ENCODE results near the gene ZNF839.

The ZNF839 gene

GRCh38 chr14:102330806-102331205 is 11.3 kb downstream of the ZNF839 start:
- CTCF ChIA-PET: no interaction called here
- Histone ChIP-seq H3K36me3 (ENCODE audit: control insufficient read depth in 2 of 2, insufficient read depth in 1 of 2, low read length in 2 of 2) (peaks cover 33 to 48% of the 10 kb centered on the region in 2 experiments; a peak in 2 of 3 replicates), H3K9me3 (ENCODE audit: control insufficient read depth, insufficient read depth, low read depth, low read length) (no peaks in the 10 kb centered on the region), H3K4me1 (ENCODE audit: control insufficient read depth, insufficient read depth, low read length) (no peaks in the 10 kb centered on the region), H3K4me3 (ENCODE audit: low read depth, low read length) (no peak overlapping the region), H3K27ac (ENCODE audit: extremely low read depth, low read depth, low read length) (no peak overlapping the region)
- no peak for TF ChIP-seq ZNF155 (tag by site-specific recombination; IDR thresholded peaks at IDR 0.05)
- no peak for TF ChIP-seq SCRT1 (tag by site-specific recombination; IDR thresholded peaks at IDR 0.05; ENCODE audit: borderline replicate concordance)
- no peak for TF ChIP-seq PRDM2 (tag by site-specific recombination; IDR thresholded peaks at IDR 0.05; ENCODE audit: borderline replicate concordance)
- no peak for TF ChIP-seq MZF1 (tag by site-specific recombination; IDR thresholded peaks at IDR 0.05; ENCODE audit: borderline replicate concordance)
- no peak for TF ChIP-seq SP3 (tag by site-specific recombination; IDR thresholded peaks at IDR 0.05)
- TF ChIP-seq ZSCAN30 (tag by site-specific recombination; IDR thresholded peaks at IDR 0.05): no peak
- TF ChIP-seq ZNF707 (tag by site-specific recombination; IDR thresholded peaks at IDR 0.05): no peak
- TF ChIP-seq ZNF768 (tag by site-specific recombination; IDR thresholded peaks at IDR 0.05): no peak
- TF ChIP-seq, protein P1, sequence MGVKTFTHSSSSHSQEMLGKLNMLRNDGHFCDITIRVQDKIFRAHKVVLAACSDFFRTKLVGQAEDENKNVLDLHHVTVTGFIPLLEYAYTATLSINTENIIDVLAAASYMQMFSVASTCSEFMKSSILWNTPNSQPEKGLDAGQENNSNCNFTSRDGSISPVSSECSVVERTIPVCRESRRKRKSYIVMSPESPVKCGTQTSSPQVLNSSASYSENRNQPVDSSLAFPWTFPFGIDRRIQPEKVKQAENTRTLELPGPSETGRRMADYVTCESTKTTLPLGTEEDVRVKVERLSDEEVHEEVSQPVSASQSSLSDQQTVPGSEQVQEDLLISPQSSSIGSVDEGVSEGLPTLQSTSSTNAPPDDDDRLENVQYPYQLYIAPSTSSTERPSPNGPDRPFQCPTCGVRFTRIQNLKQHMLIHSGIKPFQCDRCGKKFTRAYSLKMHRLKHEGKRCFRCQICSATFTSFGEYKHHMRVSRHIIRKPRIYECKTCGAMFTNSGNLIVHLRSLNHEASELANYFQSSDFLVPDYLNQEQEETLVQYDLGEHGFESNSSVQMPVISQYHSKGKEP (tag by site-specific recombination; IDR thresholded peaks at IDR 0.05): no peak
- no peak for TF ChIP-seq ZNF157 (tag by site-specific recombination; IDR thresholded peaks at IDR 0.05)
- TF ChIP-seq SALL2 (tag by site-specific recombination; IDR thresholded peaks at IDR 0.05; ENCODE audit: borderline replicate concordance): no peak
- no peak for TF ChIP-seq ZNF600 (tag by site-specific recombination; IDR thresholded peaks at IDR 0.05)
- no peak for TF ChIP-seq ZBTB48 (tag by site-specific recombination; IDR thresholded peaks at IDR 0.05)
- TF ChIP-seq, protein P2, sequence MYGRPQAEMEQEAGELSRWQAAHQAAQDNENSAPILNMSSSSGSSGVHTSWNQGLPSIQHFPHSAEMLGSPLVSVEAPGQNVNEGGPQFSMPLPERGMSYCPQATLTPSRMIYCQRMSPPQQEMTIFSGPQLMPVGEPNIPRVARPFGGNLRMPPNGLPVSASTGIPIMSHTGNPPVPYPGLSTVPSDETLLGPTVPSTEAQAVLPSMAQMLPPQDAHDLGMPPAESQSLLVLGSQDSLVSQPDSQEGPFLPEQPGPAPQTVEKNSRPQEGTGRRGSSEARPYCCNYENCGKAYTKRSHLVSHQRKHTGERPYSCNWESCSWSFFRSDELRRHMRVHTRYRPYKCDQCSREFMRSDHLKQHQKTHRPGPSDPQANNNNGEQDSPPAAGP (tag by site-specific recombination; IDR thresholded peaks at IDR 0.05): no peak
- TF ChIP-seq ZNF132 (tag by site-specific recombination; IDR thresholded peaks at IDR 0.05; ENCODE audit: borderline replicate concordance): no peak
- TF ChIP-seq, protein P3, sequence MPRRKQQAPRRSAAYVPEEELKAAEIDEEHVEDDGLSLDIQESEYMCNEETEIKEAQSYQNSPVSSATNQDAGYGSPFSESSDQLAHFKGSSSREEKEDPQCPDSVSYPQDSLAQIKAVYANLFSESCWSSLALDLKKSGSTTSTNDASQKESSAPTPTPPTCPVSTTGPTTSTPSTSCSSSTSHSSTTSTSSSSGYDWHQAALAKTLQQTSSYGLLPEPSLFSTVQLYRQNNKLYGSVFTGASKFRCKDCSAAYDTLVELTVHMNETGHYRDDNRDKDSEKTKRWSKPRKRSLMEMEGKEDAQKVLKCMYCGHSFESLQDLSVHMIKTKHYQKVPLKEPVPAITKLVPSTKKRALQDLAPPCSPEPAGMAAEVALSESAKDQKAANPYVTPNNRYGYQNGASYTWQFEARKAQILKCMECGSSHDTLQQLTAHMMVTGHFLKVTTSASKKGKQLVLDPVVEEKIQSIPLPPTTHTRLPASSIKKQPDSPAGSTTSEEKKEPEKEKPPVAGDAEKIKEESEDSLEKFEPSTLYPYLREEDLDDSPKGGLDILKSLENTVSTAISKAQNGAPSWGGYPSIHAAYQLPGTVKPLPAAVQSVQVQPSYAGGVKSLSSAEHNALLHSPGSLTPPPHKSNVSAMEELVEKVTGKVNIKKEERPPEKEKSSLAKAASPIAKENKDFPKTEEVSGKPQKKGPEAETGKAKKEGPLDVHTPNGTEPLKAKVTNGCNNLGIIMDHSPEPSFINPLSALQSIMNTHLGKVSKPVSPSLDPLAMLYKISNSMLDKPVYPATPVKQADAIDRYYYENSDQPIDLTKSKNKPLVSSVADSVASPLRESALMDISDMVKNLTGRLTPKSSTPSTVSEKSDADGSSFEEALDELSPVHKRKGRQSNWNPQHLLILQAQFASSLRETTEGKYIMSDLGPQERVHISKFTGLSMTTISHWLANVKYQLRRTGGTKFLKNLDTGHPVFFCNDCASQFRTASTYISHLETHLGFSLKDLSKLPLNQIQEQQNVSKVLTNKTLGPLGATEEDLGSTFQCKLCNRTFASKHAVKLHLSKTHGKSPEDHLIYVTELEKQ (tag by site-specific recombination; IDR thresholded peaks at IDR 0.05; ENCODE audit: borderline replicate concordance): no peak
- POLR2A ChIA-PET: no interaction called here
